Peyer's patch (tissue), 4 donors: ENCODE results near the gene ZMYND10.

Experiments used
- CTCF ChIP-seq, 6 experiments: fragments of 450-650 bp in 4 of 6; fragments of 200-600 bp in 2 of 6; sonication (generic) in 1 of 6; IDR thresholded peaks; one replicate each; pipeline ENCODE4 v1.5.1; 2017 to 2019; ENCODE audit warnings: antibody characterized with exemption in 6 of 6, mild to moderate bottlenecking in 3 of 6, moderate library complexity in 1 of 6
- POLR2A ChIP-seq, 2 donors: fragments of 450-650 bp; IDR thresholded peaks; one replicate each; pipeline ENCODE4 v1.5.1; 2017; ENCODE audit warnings: antibody characterized with exemption in 2 of 2, mild to moderate bottlenecking in 2 of 2, moderate library complexity in 2 of 2

GRCh38 chr3:50381383-50381782 is 35.9 kb upstream of the ZMYND10 start:
- TF ChIP-seq CTCF (IDR thresholded peaks at IDR 0.05) (no peak), POLR2A (IDR thresholded peaks at IDR 0.05) (no peak)
